MM.1S (cell line): ENCODE results near the gene ZNF534.
"Not testable (repeated sequence)": the region's sequence is repeated elsewhere in the genome, so short reads cannot be mapped to it uniquely, and the experiment has no call there.

ENCODE experiments used
- DNase-seq: peaks from one replicate; pipeline ENCODE4 v3.0.0-alpha.2; 2015
- H2AFZ ChIP-seq: fragments of 300-600 bp; sonication (generic); 2 replicates; pipeline ENCODE4 v1.6.0; 2016; ENCODE audit warnings: antibody characterized with exemption, low read length
- H3F3A ChIP-seq: fragments of 300-600 bp; sonication (generic); 2 replicates; pipeline ENCODE4 v1.6.1; 2016; ENCODE audit warnings: mild to moderate bottlenecking, antibody characterized with exemption, low read length, moderate library complexity, mixed read lengths; ENCODE audit not compliant: insufficient read depth
- H3K27ac ChIP-seq: fragments of 300-600 bp; sonication (generic); 2 replicates; pipeline ENCODE4 v1.5.1; 2016; ENCODE audit warnings: mild to moderate bottlenecking, low read length
- H3K27me3 ChIP-seq: fragments of 300-600 bp; sonication (generic); replicated peaks from 2 replicates; pipeline ENCODE4 v1.6.0; 2016; ENCODE audit warnings: low read length; ENCODE audit not compliant: insufficient read depth
- H3K36me3 ChIP-seq: fragments of 300-600 bp; sonication (generic); replicated peaks from 2 replicates; pipeline ENCODE4 v1.6.1; 2016; ENCODE audit warnings: mild to moderate bottlenecking, low read length, mixed read lengths; ENCODE audit not compliant: insufficient read depth
- H3K4me1 ChIP-seq: fragments of 300-600 bp; sonication (generic); 2 replicates; pipeline ENCODE4 v1.6.1; 2016; ENCODE audit warnings: low read length, mixed read lengths
- H3K4me2 ChIP-seq: fragments of 300-600 bp; sonication (generic); 2 replicates; pipeline ENCODE4 v1.6.0; 2016; ENCODE audit warnings: low read depth, low read length
- H3K4me3 ChIP-seq: fragments of 300-600 bp; sonication (generic); 2 replicates; pipeline ENCODE4 v1.5.1; 2016; ENCODE audit warnings: low read length, mixed read lengths
- H3K79me2 ChIP-seq: fragments of 300-600 bp; sonication (generic); 2 replicates; pipeline ENCODE4 v1.6.1; 2016; ENCODE audit warnings: mixed run types, low read length, mixed read lengths
- H3K9ac ChIP-seq: fragments of 300-600 bp; sonication (generic); 2 replicates; pipeline ENCODE4 v1.6.1; 2016; ENCODE audit warnings: low read length, mixed read lengths
- H3K9me2 ChIP-seq: fragments of 300-600 bp; sonication (generic); replicated peaks from 2 replicates; pipeline ENCODE4 v1.6.1; 2016; ENCODE audit warnings: mild to moderate bottlenecking, low read length, mixed read lengths; ENCODE audit not compliant: insufficient read depth
- H3K9me3 ChIP-seq: fragments of 300-600 bp; sonication (generic); replicated peaks from 2 replicates; pipeline ENCODE4 v1.6.1; 2016; ENCODE audit warnings: mild to moderate bottlenecking, low read length, mixed read lengths; ENCODE audit not compliant: insufficient read depth
- H4K20me1 ChIP-seq: fragments of 300-600 bp; sonication (generic); 2 replicates; pipeline ENCODE4 v1.6.1; 2016; ENCODE audit warnings: mild to moderate bottlenecking, low read length, moderate library complexity, mixed read lengths; ENCODE audit not compliant: insufficient read depth
- CTCF ChIP-seq: fragments of 300-600 bp; sonication (generic); IDR thresholded peaks from 2 replicates; pipeline ENCODE4 v1.5.1; 2016; ENCODE audit warnings: antibody characterized with exemption, low read length, mixed read lengths
- EZH2 ChIP-seq: fragments of 300-600 bp; sonication (generic); optimal IDR thresholded peaks from 2 replicates; pipeline ENCODE3; 2017; ENCODE audit warnings: low read depth, mild to moderate bottlenecking, antibody characterized with exemption, low read length, mixed read lengths
- EZH2phosphoT487 ChIP-seq: fragments of 300-600 bp; sonication (generic); IDR thresholded peaks from 2 replicates; pipeline ENCODE4 v1.6.1; 2018; ENCODE audit warnings: antibody characterized with exemption, low read length

ZNF534 gene

GRCh38 chr19:52474351-52475127 lies 45.6 kb downstream of the ZNF534 start:
- no peaks in the 10 kb centered on the region for H3K9me2 ChIP-seq
- H3K36me3 ChIP-seq, result no peaks in the 10 kb centered on the region
- no peak overlapping the region for H3K9ac ChIP-seq

GRCh38 chr19:52484111-52484743 lies 55.3 kb downstream of the ZNF534 start:
- not testable (repeated sequence) for H3K4me3 ChIP-seq, H3K4me1 ChIP-seq, H3K9me2 ChIP-seq, H3K36me3 ChIP-seq, H3K27me3 ChIP-seq, H3K4me2 ChIP-seq, H4K20me1 ChIP-seq, H3K9ac ChIP-seq, H3K9me3 ChIP-seq, H3K27ac ChIP-seq, H3K79me2 ChIP-seq, H3F3A ChIP-seq, DNase-seq, H2AFZ ChIP-seq

More at GRCh38 chr19:52474351-52475127, 45.6 kb downstream of the ZNF534 start:
- H3K27ac ChIP-seq, result no peak overlapping the region
- H3K4me2 ChIP-seq, result no peak overlapping the region
- no peak for TF ChIP-seq CTCF
- no peak for TF ChIP-seq EZH2
- no peak for TF ChIP-seq EZH2phosphoT487
- H2AFZ ChIP-seq, result no peak overlapping the region
- H3K4me3 ChIP-seq, result no peak overlapping the region
- H3K79me2 ChIP-seq, result no peaks in the 10 kb centered on the region
- H3F3A ChIP-seq, result no peaks in the 10 kb centered on the region
- no peaks in the 10 kb centered on the region for H3K4me1 ChIP-seq
- no peaks in the 10 kb centered on the region for H3K27me3 ChIP-seq
- H4K20me1 ChIP-seq, result no peaks in the 10 kb centered on the region
- H3K9me3 ChIP-seq, result no peaks in the 10 kb centered on the region
- no peak for DNase-seq

DNA sequence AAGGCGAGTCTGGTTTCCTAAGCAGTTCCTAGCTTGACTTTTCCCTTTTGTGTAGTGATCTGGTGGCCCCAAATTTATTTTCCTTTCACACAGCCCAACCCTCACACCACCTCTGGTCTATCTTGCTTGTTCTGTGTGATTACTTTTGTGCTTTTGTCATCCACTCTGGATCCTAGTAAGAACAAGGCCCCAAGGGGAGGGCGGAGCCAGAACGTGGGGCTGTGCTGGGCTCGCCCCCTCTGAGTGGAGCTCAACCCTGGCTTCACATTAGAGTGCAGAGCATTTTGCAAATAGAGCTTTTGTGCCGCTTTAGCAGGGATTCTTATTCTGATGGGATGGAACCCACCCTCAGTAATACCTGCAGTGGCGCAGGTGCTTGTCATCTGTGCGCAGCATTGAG lies 56.1 kb downstream of the ZNF534 start:
- not testable (repeated sequence) for H3K27ac ChIP-seq, H3K4me3 ChIP-seq, H3K9me2 ChIP-seq, H3K9me3 ChIP-seq, DNase-seq, H4K20me1 ChIP-seq, H3K79me2 ChIP-seq, H3K36me3 ChIP-seq, H3K9ac ChIP-seq, H3K4me1 ChIP-seq, H2AFZ ChIP-seq, H3K4me2 ChIP-seq, H3F3A ChIP-seq, H3K27me3 ChIP-seq

GRCh38 chr19:52485561-52486240 lies 56.8 kb downstream of the ZNF534 start:
- H2AFZ ChIP-seq, result not testable (repeated sequence)

More at GRCh38 chr19:52485561-52486240, 56.8 kb downstream of the ZNF534 start:
- not testable (repeated sequence) for H3K9me2 ChIP-seq, H3K79me2 ChIP-seq, DNase-seq, H3K4me1 ChIP-seq, H3K27me3 ChIP-seq, H3K4me3 ChIP-seq, H3K36me3 ChIP-seq, H3K9ac ChIP-seq, H3K27ac ChIP-seq, H3K9me3 ChIP-seq, H3K4me2 ChIP-seq, H3F3A ChIP-seq, H4K20me1 ChIP-seq
